GM23338 (cell line): ENCODE results near the gene DNM2.

Source experiments
- CTCF ChIP-seq, 2 experiments: fragments of 200-600 bp in 1 of 2; sonication (generic) in 1 of 2; conservative IDR thresholded peaks; 2 replicates each; pipeline versions ENCODE4 v1.5.1 to v1.6.1; 2016 to 2017; ENCODE audit warnings: antibody characterized with exemption in 2 of 2, low read depth in 2 of 2, mild to moderate bottlenecking in 2 of 2, moderate library complexity in 1 of 2
- ETS1 ChIP-seq: IDR thresholded peaks from 2 replicates; pipeline ENCODE4 v1.6.1; 2016; ENCODE audit warnings: antibody characterized with exemption
- EZH2 ChIP-seq: fragments of 200-600 bp; sonication (generic); IDR thresholded peaks from one replicate; pipeline ENCODE4 v1.8.0; 2017; ENCODE audit warnings: antibody characterized with exemption, mild to moderate bottlenecking, low read depth; ENCODE audit not compliant: unreplicated experiment
- EZH2phosphoT487 ChIP-seq: fragments of 200-600 bp; sonication (generic); IDR thresholded peaks from one replicate; pipeline ENCODE4 v1.8.1; 2018; ENCODE audit warnings: antibody characterized with exemption; ENCODE audit not compliant: unreplicated experiment
- NANOG ChIP-seq: IDR thresholded peaks from 2 replicates; pipeline ENCODE4 v1.6.1; 2016; ENCODE audit warnings: antibody characterized with exemption, borderline replicate concordance
- POLR2AphosphoS5 ChIP-seq: IDR thresholded peaks from 2 replicates; pipeline ENCODE4 v1.6.1; 2016; ENCODE audit warnings: antibody characterized with exemption, low read depth
- REST ChIP-seq: IDR thresholded peaks from one replicate; pipeline ENCODE4 v1.6.1; 2018; ENCODE audit warnings: antibody characterized with exemption; ENCODE audit not compliant: unreplicated experiment

GRCh38 chr19:10838377-10838776 is 120.5 kb downstream of the DNM2 start:
- TF ChIP-seq CTCF (conservative IDR thresholded peaks at IDR 0.05; ENCODE audit: low read depth in 2 of 2): no peak
- no peak for TF ChIP-seq EZH2phosphoT487
- no peak for TF ChIP-seq POLR2AphosphoS5
- no peak for TF ChIP-seq EZH2
- TF ChIP-seq NANOG: no peak
- no peak for TF ChIP-seq REST
- no peak for TF ChIP-seq ETS1
